ENCODE results near the gene PRIMPOL.
"Not testable (repeated sequence)": the region's sequence is repeated elsewhere in the genome, so short reads cannot be mapped to it uniquely, and the experiment has no call there.

The PRIMPOL gene, protein sequence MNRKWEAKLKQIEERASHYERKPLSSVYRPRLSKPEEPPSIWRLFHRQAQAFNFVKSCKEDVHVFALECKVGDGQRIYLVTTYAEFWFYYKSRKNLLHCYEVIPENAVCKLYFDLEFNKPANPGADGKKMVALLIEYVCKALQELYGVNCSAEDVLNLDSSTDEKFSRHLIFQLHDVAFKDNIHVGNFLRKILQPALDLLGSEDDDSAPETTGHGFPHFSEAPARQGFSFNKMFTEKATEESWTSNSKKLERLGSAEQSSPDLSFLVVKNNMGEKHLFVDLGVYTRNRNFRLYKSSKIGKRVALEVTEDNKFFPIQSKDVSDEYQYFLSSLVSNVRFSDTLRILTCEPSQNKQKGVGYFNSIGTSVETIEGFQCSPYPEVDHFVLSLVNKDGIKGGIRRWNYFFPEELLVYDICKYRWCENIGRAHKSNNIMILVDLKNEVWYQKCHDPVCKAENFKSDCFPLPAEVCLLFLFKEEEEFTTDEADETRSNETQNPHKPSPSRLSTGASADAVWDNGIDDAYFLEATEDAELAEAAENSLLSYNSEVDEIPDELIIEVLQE

DNA sequence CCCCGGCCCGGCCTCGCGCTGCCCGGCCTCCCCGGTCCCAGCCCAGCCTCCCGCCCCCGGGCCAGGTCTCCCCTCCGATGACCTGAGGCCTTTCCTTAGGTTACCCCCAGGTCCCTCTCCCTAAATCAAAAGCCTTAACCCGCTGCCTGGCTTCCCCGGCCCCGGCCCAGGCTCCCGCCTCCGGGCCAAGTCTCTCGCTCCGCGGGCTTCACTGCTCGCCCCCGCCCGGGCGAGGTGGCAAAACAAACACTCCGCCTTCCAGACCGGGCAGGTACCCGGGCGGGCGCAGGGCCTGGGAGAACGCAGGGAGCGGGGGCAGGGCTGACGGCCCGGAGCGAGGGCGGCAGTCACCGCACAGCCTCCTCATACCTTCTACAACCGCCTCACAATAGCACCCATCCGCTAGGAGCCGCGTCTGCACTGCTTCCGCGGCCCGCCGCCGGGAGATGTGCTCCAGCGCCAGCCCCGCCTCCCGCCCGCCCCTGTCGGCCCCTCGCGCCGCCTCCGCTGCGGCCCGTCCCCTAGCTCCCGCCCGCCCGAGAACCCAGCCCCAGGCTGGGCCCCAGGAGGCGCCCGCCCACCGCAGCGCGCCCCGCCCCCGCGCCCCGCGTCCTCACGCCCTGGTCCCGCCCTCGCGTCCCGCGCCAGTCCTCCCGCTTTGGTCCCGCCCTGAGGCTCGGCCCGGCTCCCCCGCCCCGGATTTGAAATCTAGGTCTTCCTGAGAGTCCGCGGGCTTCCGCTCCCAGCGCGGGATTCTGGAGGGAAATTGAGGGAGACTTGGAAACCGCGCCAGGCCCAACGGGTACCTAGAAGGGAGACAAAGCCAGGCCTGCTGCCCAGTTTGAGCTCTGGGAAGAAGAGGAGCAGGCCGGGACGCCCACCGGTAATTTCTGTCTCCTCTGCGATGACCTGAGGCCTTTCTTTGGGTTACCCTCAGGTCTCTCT, at the start of gene PRIMPOL, which contains the start of gene CASP3:
Gene PRIMPOL (plus strand): TSS at position 713 of the 945 bp plus-strand sequence. CDS start 7,403 bp downstream, outside the sequence.
Gene CASP3 (minus strand): TSS at position 422 of the 945 bp plus-strand sequence. CDS start 10,994 bp downstream, outside the sequence.
- DNase-seq (ENCODE audit: low read depth): peak; percentile 93

DNA sequence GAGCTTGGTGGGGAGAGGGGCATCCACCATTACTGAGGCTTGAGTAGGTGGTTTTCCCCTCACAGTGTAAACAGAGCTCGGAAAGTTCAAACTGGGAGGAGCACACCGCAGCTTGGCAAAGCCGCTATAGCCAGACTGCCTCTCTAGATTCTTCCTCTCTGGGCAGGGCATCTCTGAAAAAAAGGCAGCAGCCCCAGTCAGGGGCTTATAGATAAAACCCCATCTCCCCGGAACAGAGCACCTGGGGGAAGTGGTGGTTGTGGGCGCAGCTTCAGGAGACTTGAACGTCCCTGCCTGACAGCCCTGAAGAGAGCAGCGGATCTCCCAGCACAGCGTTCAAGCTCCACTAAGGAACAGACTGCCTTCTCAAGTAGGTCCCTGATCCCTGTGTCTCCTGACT, 48.6 kb upstream of the PRIMPOL start:
- DNase-seq (ENCODE audit: low read depth): not testable (repeated sequence)

DNA sequence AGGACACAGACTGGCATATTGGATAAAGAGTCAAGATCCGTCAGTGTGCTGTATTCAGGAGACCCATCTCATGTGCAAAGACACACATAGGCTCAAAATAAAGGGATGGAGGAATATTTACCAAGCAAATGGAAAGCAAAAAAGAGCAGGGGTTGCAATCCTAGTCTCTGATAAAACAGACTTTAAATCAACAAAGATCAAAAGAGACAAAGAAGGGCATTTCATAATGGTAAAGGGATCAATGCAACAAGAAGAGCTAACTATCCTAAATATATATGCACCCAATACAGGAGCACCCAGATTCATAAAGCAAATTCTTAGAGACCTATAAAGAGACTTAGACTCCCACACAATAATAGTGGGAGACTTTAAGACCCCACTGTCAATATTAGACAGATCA, 46.7 kb upstream of the PRIMPOL start:
- not testable (repeated sequence) for DNase-seq (ENCODE audit: low read depth)

- DNase-seq (ENCODE audit: low read depth): not testable (repeated sequence)
Observed at GRCh38 chr4:184607429-184607828, 42.1 kb upstream of the PRIMPOL start.

- no peak for DNase-seq (ENCODE audit: low read depth)
Observed at GRCh38 chr4:184612074-184612473, 37.5 kb upstream of the PRIMPOL start.

DNA sequence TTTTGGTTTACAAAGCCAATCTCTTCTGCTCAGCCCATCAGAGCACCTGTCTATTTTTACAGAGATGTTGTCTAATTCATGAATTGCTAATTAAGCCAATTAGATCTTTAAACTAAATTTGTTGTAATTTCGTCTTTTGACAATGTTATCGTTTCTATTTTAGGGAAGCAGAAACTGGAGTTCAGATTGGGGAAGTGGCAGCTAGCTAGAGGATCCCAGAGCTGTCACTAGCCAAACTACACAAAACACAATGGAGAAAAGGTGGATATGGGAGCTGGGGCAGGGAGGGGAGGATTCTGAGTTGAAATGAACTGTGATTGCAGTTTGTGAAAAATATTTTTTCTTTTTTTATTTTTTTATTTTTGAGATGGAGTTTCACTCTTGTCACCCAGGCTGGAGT, 36.1 kb upstream of the PRIMPOL start:
- DNase-seq (ENCODE audit: low read depth): no peak

DNA sequence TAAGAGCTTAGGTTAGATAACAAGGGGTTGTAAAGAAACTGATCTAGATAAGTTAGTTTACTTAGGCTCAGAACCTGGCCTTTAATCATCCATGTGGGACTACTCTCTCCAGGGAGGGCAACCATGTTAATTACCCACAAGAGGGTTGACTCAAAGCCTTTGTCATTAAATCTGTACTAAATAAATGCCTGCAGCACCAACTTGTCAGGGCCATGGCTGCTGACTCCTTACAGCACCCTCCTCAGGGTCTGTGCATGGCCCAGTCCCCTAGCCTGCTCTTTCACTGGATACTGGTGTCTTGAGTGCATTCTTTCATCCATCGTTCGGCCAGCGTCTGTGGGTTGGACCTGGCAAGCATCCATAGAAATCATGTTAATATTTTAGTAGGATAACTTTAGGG, 35.0 kb upstream of the PRIMPOL start:
- DNase-seq (ENCODE audit: low read depth): no peak

GRCh38 chr4:184616168-184616567, 33.4 kb upstream of the PRIMPOL start:
- DNase-seq (ENCODE audit: low read depth): not testable (repeated sequence)

DNA sequence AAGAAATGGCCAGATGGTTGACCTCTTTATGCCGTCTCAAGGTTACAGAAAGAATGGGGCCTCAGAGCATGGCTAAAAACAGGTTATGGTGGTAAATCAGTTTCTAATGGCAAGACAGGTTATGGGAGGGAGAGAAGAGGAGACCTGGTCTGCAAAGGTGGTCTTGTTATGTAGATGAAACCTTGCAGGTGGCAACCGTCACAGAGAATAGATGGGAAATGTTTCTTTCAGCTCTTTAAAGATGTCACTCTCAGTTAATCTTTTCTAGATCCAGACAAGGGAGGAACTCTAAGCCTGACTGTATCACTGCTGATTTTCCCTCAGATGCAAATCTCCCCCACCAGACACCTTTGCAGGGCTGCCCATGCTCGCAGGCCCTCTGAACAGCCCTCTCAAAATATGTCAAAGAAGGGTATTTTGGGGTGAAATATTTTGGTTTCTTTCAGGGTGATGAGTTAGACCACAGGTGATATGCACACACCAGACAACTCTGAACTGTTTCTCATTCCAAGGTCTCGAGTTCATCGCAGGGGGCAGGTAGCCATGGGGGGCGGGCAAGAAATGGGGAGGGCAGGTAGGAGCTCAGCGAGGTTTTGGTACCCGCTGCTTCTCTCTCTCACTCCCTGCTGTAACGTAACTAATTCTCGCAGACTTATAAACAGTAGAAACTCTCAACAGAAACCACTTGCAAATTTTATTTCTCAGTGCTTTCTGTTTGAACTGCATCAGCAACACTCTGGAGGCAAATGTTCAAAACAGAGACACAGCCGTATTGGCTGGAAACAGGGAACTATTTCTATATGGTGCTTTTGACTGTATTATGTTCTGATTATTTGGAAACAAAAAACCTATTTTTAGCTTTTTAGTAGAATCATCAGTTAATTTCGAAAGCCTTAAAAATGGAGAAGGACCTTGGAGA, 32.6 kb upstream of the PRIMPOL start:
- no peak for DNase-seq (ENCODE audit: low read depth)

DNA sequence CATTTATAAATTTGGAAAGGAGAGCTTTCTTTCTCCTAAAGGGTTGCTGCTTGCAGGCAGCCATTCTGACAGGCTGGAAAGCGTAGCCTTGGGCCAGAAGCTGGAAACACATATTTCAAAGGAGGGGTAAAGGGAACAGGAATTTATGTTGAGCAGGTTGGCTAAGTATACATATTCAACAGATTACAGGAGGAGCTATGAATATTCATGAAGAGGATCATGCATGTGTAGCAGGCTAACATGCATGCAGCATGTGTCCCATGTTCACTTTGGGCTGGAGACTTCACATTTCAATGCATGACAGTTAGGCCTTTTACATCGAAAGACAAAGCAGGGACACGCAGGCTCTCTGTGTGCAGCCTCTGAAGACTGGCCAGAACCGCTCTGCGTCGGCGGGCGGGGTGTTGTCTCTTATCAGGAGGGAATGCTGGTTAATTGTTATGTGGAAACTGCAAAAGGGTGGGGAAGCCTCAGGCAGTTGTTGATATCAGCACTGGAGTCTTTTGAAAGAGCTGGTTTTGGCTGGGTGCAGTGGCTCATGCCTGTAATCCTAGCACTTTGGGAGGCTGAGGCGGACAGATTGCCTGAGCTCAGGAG, 31.8 kb upstream of the PRIMPOL start:
- DNase-seq (ENCODE audit: low read depth): no peak

DNA sequence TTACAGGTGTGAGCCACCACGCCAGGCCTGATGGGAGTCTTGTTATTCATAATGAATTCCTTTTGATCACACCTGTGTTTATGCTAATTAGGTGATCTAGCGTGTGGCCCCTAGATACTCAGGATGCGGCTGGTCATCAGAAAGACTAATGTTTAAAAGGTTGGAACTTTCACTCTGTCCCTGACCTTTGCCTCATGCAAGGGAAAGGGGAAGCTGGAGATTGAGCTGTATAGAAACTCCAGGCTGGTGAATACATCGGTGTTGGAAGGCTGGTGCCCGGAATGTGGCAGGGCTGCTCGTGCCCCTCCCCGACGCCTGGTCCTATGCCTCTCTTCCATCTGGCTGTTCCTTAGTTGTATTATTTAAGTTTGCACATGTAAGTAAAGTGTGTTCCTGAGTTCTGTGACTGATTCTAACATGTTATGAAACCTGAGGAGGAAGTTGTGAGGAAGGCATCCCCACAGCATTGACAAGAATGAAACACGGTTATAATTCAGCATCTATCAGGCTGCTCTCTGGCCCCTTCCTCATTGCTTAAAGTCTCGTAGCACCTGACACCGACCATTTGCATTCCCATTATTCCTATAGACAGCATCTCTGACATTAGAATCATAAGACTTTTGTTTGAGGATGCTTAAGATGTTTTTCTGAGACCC, 29.2 kb upstream of the PRIMPOL start:
- no peak for DNase-seq (ENCODE audit: low read depth)

DNA sequence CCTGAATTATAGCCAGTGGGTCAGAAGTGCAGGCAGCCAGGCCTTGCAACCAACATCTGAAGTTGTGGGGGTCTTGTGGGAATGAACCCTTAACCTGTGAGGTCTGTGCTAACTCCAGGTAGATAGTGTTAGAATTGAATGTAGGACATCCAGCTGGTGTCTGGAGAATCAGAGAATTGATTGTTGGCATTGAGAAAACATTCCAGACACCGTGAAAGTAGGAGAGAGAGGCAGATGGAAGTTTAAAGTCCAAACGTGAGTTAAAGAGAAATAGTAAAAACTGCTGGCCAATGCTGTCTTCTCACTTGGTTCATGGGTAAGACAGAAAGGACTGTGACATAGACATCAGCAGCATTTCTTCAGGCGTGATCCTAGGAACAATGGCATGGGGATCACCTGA, 28.0 kb upstream of the PRIMPOL start:
- no peak for DNase-seq (ENCODE audit: low read depth)

- DNase-seq (ENCODE audit: low read depth): not testable (repeated sequence)
Observed at GRCh38 chr4:184624504-184624903, 25.0 kb upstream of the PRIMPOL start.

DNA sequence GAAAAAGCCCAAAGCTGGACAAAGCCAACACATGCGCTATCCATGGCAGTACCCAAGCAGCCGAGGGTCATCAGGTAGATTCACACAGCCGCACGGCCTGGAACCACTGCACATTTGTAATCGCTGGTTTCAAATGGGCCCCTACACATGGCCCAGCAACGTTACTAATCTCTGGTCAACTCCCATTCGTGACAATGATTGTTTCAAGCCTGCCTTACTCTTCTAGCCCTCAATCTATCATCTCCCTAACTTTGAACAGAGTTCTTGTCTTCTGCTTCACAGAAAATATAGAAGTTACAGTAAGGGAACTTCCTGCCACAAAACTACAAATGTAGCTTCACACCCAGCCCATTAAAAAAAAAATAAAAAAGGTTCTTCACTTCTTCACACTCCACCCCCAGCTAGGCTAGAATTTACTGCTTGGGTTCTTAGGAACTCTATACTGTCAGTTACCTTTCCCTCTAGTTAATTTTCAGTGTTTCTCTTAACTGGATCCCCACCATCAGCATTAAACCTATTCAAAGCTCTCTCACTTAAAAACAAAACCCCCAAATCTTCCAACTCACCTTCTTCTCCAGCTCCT, 24.5 kb upstream of the PRIMPOL start:
- no peak for DNase-seq (ENCODE audit: low read depth)

DNA sequence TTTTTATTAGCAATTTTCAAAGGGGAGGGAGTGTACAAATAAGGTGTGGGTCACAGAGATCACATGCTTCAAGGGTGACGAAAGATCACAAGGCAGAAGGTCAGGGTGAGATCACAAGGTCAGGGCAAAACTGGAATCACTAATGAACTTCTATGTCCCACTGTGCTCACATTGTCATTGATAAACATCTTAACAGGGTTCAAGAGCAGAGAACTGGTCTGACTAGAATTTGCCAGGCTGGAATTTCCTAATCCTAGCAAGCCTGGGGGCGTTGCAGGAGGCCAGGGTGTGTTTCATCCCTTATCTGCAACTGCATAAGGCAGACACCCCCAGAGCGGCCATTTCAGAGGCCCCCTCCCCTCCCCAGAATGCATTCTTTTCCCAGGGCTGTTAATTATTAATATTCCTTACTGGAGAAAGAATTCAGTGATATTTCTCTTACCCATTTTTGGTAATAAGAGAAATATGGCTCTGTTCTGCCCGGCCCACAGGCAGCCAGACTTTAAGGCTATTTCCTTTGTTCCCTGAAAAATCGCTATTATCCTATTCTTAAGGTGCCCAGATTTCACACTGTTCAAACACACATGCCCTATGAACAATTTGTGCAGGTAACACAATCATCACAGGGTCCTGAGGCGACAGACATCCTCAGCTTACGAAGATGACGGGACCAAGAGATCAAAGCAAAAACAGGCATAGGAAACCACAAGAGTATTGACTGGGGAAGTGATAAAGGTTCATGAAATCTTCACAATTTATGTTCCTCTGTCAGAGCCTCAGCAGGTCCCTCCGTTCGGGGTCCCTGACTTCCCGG, 23.5 kb upstream of the PRIMPOL start:
- DNase-seq (ENCODE audit: low read depth): not testable (repeated sequence)

DNA sequence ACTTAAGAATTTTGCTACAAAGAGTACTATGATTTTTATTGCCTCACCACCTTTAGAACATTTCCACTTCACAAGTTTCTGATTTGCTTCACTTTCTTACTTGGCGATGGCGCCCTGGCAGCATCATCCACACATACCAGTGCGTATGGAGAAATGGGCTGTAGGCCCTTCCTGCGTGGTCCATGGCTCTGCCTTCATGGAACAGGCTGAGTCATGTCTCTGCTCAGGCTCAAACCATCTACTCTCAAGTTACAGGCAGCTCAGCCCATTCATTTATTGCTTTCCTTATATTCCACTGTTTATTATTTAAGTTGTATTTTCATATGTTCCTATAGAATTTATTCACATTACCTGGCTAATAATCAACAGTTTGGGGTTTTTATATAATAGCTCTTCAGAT, 21.4 kb upstream of the PRIMPOL start:
- no peak for DNase-seq (ENCODE audit: low read depth)

- no peak for DNase-seq (ENCODE audit: low read depth)
Observed at GRCh38 chr4:184632842-184633241, 16.7 kb upstream of the PRIMPOL start.

DNA sequence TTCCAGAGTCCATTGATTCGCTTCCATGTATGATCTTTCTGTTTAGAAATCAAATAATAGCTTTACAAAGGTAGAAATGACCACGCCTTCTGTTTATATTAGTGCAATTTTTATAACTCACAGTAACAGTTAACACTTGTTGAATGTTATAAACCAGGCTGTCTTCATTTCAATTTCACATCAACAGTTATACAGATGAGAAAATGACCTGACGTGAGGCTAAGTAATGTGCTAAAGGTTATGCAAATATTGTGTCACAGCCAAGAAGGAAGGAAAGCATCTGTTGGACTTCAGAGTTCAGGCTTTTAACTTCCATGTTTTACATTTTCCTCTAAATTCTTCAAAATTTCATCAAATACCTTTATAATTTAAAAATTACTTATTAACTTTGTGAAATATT, 14.2 kb upstream of the PRIMPOL start:
- DNase-seq (ENCODE audit: low read depth): no peak

DNA sequence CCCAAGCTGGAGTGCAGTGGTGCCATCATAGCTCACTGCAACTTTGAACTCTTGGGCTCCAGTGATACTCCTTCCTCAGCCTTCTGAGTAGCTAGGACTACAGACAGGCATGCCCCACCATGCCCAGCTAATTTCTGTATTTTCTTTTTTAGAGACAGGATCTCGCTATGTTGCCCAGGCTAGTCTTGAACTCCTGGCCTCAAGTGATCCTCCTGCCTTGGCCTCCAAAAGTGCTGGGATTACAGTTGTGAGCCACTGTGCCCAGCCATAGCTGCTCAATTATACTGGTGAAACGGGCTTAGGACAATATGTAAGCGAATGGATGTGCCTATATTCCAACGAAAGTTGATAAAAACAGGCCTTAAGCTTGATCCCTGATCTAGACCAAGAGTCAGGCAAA, 13.4 kb upstream of the PRIMPOL start:
- no peak for DNase-seq (ENCODE audit: low read depth)

Data from GM04504 (cell line).